HG03521 (cell line): Measurements from ENCODE around the gene ZNF521.

Experiments
- ATAC-seq: cut with Tn5 transposase; IDR thresholded peaks from one replicate; pipeline ENCODE4 v1.9.1; 2021; ENCODE audit warnings: mild to moderate bottlenecking, moderate library complexity; ENCODE audit not compliant: unreplicated experiment

Gene ZNF521

DNA sequence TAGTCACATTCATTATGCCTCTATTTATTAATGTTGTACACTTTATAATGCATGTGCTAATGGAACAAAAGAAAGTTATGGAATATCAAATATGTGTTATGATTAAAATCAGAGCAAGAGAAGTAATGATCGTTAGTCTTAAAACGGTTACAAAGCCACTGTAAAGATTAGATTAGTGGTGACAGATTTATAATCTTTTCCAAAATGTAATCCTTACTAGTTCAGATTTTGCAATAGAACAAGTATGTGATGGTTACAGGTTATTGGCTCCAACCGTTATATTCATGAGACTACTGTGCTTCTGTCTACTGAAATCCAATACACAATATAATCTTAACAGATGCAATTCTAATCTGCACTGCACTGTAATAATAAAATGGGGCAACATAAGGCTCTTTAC, 180.6 kb downstream of the ZNF521 start:
- ATAC-seq: no peak

DNA sequence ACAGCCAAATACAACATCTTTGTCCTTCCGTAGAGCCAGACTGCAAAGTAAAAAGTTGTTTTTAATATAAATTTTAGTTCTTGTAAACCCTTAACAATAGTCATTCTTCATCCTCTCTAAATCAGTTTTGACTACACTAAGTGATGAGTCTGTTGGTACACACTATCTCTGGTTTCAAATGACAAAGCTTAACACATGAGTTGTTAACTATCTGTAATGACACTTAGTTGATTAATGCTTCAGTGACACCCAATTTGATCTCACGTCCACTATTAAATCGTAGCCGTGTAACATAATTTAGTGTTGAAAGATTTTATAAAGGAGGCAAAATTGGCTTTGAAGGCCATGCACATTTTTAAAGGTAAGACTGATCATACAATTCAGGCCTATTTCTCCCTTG, 181.6 kb downstream of the ZNF521 start:
- ATAC-seq: no peak

DNA sequence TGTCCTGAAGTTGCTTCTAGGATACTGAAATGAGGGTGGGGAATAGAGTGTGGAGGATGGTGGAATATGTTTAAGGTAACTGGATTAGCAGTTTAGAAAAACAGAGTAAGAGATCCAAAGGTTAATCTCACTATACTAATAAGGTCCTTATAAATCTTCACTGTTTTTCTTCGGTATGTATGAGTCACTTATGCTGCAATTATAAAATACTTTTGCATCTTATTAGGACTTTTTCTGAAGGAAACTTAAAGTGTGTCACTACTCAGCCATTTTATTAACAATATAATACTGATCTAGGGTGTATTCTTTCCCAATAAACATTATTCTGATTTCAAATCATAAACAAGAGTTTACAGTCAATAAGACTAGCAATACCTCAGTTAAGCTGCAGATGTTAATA, 182.3 kb downstream of the ZNF521 start:
- ATAC-seq: no peak

DNA sequence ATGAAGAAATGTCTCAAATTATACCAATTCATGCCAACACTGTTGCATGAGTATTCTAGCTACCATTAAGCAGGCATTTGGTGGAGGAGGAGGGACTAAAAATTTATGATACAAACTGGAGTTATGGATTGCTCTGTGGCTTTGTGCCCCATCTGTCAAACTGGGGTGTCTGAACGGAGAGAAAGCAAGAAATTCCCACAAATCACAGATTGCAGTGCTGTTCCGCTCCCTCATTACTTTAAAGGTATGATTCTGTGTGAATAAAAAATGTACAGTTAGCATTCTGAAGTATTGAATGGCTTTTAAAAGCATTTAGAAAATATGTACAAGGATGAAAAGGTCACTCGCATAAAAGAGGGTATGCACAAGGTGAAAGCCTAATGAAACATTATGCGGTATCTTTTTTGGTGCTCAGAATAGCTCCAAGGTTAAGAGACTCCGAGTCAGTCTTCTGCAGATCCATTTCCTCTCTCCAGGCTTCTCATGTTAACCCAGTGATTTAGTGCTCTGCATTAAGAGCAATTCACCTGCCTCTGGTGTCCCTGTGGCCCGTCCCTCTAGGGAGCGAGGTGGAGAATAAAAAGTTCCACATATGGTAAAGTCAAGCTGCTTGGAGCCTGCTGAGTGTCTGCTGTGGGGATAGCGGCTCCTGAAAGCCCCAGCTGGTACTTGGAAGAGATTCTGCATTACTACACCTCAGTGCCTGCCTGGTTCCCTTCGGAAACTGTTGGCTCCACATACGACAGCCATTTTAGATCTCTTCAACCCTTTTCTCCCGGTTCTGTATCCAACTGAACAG, 184.2 kb downstream of the ZNF521 start:
- ATAC-seq: no peak

DNA sequence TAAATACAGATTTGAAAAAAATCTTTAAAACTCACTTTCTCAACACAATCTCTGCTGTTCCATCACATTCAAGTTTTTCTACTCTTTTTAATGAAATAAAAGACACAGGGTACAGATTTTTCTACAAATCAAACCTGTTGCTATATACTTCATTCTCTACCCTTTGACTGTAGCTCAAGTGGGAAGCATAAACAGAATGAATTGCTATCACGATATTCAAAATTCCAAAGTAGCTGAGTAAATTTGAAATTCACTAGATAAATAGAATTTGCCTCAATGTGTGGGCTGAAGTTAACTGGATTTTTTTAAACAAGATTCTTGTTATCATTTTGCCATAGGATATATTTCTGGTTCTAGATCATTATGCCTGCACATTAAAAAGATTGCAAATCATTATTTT, 185.9 kb downstream of the ZNF521 start:
- ATAC-seq: no peak

DNA sequence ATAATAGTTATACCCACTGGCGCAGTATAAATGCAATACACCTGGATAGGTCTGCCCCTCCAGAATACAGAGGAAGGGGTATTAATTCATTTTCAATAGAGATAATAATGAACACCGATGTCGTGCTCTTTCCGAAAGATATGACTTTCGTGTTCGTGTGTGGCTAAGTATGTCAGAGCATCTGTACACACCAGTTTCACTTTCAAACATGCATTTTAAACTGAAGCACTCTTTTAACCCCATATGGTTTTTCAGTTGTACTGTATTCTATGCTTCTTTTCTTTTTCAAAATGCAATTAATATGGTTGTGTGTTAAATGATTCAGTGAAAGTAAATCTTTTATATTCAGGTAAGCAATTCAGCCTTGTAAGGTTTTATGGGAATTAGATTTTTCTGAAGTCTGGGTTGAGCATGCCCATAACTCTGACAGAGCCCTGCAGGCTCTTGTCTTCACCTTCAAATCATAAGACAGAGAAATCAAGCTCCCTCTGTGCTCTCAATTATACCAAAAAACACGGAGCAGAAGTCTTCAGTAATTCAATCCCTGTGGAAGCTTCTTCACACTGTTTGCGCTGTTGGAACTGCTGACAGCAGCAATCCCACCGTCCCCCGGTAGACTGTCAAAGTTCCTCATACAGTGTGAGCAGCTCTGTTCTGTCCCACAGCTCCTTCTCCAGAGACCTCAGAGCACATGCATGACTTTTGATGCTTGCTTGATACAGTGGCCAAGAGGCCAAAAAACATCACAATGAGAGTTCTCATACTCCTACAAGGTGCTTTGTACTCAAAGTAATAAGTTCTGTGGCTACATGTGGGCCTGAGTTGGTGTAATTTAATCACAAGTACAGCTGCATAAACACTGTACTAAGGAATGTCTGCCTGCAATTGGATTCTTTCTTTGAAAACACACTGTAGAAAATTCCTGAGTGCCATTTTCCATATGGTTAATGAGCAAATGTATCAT, 186.8 kb downstream of the ZNF521 start:
- peak; percentile 84 for ATAC-seq

DNA sequence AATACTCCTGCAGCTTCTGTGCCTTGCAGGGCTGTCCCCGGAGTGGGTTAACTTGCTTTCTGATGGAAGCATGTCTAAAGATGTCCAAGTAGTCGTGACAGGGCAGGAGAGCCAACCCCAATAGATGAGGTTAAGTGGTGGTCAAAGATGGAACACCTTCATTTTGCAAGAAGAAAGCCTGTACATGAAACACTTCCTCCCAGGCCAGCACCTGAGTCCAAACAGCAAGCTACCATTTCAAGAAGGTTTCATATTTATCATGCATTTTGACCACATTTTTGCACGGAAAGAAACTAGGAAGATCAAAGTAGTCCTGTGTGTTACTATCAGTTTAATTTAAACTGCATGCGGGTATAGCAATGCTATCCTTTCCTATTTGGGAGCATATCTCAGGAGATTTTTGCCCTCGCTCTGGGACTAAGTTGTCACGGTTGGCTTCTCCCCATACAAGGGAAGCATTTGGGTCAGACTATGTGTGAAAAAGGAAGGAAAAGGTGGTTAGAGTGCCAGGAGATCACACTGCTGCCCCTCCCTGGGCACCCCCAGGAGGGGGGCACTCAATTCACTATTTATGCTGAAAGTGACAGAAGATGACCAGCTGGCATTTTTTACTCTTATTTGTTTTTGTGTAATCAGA, 187.6 kb downstream of the ZNF521 start:
- peak; percentile 31 for ATAC-seq

DNA sequence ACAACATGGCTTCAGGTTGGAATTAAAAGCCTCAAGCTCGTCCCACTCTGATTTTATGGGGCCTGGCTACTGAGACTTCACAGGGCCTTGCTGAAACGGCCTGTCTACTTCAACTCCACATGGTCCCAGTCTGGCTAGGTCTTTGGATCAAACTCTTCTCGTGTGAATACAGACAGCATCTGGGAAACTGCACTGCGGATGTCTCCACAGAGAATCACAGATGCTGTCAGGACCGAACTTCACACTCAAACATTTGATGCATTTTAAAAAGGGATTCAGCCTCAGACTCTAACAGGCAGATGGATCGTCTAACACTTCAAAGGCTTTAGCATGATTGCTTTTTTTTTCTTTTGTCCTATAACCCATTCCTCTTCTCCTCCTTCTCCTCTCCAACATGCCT, 198.5 kb downstream of the ZNF521 start:
- no peak for ATAC-seq

DNA sequence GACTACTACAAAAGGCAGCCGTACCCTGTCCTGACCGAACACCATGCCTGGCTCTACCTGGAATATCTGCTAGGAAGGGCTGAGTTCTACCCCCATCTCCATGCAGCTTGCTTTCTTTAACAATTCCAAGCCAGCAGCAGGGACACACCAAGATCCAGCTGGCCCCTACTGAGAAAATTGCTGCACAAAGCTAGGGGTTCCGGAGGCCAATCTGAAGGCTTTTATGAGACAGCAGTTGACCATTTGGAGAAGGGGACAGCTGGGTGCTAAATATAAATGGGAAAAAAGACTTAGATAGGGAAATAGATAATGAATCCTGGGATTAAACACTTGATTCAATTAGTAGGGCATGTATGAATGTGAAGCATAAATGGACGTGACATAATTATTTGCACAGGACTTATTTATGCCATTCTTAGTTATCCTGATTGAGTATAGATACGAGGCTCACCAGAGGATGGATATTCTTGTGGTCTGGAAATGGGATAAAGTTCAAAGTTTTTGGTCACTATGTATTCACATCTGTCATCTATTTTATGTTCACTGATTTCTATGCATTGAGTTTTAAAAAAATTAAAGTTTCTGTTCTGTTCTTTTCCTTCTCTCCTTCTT, 204.0 kb downstream of the ZNF521 start:
- no peak for ATAC-seq

DNA sequence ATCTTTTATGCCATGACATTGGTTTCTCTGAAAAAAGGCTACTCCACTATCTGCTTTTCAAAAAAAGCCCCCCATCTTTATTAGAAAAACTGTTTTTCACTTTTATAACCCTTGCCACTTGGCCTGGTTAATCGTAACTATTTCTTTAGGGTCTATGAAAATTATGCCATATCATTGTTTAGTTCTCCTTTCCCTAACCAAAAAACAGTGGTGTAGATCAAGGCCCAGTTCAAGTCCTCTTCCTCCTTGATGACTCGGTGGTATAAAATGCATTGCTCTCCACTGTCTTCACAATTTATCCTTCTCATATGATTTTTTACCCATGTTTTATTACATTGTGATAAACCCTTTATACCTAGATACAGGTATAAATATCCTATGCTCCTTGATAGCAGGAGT, 205.5 kb downstream of the ZNF521 start:
- no peak for ATAC-seq

DNA sequence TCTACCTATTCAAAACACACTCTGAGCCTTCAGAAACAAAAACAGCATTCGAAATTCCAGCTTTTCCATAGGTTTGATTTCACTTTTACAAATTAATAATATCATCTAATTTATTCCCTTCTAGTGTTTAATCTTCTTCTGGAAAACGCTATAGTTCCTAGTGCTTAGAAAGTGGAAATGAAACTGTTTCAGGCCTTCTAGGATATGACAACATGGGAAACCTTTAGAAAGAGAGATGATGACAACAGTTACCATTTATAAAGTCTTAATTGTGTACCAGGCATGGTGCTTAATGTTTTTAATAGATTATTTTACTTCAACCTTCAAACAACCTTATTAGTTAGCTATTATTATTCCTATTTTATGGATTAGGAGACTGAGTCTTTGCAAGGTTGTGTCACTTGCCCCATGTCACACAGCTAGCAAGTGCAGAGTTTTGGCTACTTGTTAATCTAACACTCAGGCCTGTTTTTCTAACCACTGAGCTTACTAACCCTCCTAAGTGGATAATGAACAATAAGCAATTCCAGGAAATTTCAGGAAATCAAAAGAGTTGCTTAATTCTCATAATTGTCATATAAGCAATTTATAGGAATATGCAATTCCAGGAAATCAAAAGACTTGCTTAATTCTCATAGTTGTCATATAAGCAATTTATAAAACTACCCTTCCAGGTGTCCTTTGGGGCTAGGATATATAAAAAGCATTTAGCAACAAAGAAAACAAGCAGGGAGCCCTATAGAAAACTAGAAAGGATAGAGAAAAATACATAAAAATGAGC, 206.0 kb downstream of the ZNF521 start:
- ATAC-seq: no peak

DNA sequence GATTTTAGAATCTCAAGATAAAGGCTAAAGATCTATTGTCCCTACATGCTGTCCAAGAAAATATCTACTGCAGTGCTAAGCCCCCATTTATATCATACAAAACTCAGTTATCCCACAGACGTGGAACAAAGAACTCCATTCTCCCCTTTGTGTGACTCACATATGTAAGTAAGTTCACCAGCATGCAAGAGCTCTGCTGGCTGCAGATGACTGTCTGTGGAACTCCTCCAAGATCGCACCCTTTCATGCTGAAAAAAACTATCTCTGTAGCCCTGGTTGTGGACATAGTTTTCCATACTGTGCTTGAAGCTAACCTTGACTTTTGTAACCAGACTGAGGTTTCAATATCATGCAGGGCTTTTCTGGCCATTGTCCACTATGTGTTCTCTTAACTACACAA, 207.1 kb downstream of the ZNF521 start:
- no peak for ATAC-seq

DNA sequence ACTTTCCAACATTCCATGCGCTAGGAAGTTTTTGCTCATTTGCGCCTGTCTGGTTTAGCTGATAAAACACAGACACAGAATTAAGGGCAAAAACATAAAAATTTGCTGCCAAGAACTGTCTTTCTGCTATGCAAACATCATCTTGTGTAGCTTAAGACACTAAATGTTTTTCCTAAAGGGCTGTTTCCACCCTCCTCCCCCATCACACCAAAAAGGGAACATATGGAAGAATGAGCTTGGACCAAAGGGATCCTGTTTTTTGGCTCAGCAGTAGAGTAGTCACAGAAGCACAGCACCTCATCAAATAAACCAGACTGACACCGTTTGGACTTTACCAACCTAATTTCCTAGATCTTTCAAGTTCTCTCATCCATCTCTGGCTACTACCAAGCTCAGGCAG, 210.1 kb downstream of the ZNF521 start:
- ATAC-seq: no peak

DNA sequence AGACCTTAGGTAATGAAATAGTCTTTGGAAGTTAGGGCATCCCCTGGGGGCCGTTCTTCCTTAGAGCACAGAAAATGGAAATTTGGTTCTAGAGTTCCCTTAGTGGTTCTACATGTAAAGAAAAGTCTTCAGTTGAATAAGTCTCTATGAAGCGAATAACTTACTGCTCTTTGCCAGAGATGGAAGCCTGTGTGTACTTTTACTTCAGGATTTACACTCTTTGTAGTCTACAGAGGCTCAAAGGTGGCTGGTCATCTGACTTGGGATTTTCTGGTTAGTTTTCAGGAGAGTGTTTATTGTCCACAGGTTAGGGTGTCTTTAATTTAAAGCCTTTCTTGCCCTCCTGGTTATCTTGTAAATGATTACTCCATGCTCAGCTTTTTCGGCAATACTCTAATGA, 210.6 kb downstream of the ZNF521 start:
- ATAC-seq: no peak

DNA sequence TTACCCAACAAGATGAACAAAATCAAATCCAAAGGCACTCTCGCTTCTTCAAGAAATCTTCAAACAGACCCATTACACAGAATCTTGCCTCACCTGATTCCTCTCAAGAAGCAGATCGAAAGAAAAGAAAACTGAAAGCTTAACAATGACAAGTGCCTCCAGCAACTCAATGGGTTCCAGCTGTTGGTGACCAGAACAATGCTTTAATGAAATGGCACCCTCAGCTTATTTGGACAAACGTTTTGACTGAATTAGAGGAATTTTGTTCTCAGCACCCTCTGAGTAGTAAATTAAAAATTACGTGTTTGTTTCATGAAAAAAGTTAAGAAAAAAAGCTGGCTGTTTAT, 211.0 kb downstream of the ZNF521 start:
- no peak for ATAC-seq

DNA sequence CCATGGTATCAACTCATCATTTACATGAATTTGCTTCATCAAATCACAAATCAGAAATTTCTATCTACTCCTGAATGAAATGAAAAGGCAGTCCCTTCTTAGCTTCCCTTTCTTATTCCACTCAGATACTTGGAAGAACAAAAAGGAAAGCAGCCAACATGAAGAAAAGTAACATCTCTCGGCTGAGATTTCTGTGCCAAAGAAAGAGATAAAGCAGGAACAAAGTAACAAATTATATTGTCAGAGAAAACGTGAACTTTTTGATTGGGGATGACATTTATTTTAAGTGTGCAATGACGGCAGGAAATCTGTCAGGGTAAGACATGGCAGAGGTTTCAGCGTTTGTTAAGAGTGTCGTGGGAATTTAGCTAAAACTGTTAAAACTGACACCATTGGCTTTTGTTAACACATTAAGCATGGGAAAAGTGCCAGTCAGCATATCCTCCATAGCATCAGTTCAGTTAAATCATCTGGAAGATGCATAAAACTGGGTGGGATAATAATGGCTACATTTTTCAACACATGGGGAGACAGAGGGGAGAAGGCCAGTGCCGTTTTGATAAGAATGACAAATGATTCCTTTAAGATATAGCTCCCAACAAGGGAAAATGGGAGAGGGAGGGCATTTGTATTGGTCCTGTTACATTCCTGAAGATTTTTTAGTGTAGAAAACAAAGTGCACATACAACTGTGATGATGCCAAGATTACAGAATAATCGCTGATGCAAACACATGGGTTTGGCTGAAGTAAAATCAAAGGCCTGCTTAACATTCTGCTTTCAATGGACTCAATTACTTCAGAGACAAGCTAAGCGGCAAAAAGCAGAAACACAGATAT, 211.6 kb downstream of the ZNF521 start:
- ATAC-seq: no peak

DNA sequence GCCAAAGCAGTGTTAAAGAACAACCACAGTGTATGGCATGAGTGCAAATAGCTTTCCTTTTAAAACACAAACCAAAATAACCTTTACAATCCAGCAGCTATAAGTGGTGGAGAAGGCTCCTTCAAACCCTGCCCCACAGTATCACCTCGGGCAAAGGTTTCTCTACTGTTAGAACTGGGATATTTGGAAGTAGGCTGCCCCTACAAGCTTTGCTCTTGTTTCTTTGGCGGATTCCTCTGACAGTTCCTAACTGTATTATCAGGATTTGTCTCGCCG, 214.8 kb downstream of the ZNF521 start:
- no peak for ATAC-seq

DNA sequence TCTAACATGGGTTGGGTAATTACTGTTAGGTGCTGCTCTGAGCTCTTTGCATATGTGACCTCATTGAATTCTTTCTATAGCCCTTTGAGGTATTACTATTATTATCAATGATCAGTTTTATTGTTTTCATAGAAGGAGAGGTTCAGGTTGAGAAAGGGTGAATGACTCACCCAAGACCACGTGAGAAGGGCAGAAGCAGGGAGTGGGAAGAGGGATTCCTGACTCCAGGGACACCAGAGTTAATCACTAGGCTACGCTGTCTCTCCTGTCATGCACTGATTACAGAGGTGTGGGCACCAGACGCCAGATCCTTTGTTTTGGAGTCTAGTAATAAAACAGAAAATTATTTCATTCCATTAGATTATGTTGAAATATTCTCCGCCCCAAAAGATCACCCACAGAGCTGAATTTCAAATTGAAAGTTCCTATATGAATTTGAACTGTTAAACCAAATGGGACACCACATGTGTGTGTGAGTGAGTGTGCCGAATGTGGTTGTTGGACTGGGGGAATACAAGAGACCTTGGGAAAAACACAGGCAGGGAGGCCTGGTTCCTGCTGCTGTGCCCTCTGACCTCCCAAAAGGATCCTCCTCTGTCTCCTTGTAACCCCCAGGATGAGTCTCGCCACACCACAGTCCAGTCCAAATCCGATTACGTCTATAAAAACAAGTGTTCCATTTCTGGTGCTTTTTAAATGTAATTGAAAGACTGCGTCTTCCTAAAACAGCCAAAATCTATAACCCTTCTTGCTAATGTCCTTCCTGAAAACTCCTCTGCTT, 215.4 kb downstream of the ZNF521 start:
- ATAC-seq: no peak

DNA sequence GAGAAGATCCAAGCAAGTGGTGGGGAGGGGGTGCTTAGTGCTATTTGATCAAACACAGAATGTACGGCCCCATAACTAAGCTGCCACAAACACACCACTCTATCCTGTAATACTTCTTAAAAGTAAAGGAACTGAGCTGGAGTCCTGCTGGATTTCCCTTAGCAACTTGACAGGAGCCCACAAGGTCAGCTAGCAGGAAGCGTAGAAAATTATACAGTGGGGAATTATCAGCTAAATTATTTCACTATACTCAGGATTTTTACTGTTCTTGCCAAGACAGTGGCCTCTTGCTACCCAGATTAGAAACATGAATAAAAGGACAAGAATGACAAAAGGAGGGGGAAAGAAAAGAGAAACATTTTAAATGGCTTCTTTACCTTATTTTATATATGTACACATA, 217.1 kb downstream of the ZNF521 start:
- ATAC-seq: no peak
